CD4-positive, alpha-beta T cell treated with Interleukin-10 for 1 hour (primary cell): ENCODE results near the gene METAP1D.
"Not testable (repeated sequence)": the region's sequence is repeated elsewhere in the genome, so short reads cannot be mapped to it uniquely, and the experiment has no call there.

ENCODE experiments used
- DNase-seq: peaks from one replicate; pipeline ENCODE4 v3.0.0-alpha.2; 2020

The METAP1D gene

GRCh38 chr2:172105471-172106107 is 105.8 kb downstream of the METAP1D start:
- no peak for DNase-seq

- peak; percentile 52 for DNase-seq
Measured at GRCh38 chr2:172106108-172106961, 106.6 kb downstream of the METAP1D start.

- DNase-seq, result no peak
Measured at GRCh38 chr2:172107690-172108586, 108.2 kb downstream of the METAP1D start.

DNA sequence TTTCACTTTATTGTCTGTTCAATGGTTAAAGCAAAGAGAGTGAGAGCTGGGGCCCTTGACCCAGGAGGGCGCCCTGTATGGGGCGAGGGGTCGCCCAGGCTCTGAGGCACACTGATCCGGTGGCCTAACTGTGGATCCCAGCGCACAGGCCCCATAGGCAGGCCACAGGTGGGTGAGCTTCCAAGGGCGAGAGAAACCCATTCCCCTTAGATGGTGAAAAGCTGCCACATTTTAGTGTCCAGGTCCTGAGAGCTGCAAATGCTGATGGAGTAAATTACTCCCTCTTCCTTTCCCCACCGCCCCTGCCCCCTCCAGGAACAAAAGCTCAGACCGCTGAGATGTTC is 108.8 kb downstream of the METAP1D start:
- DNase-seq, result no peak

DNA sequence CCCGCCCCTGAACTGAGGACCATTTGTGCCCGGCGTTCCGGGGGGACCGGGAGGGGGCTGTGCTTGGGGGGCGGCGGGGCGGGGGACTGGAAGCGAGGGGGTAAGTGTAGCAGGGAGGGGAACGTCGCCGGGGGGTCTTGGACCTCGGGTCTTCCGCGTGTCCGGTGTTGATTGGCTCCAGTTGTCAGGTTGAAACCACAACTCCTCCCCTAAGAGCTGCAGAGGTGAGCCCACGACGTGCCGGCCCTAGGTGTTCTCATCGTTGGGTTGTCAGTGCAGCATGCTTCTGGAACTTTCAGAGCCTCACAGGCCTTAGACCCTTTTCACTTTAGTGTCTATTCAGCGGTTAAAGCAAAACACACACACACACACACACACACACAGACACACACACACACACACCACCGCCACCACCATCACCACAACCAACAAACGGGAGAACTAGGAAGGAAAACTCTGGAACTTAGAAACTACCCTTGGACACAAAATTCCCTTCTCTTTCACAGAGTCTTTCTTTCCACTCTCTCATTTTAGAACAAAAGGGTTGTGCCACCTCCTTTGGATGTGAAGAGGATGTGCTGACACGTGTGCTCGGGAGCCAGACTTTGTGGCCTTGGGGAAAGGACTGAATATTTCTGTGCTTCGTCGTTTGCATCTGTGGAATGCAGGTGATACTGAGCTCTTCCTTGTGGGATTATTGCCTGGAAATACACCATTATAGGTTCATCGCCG is 109.7 kb downstream of the METAP1D start:
- DNase-seq, result no peak

GRCh38 chr2:172109988-172110811 is 110.4 kb downstream of the METAP1D start:
- DNase-seq, result no peak

DNA sequence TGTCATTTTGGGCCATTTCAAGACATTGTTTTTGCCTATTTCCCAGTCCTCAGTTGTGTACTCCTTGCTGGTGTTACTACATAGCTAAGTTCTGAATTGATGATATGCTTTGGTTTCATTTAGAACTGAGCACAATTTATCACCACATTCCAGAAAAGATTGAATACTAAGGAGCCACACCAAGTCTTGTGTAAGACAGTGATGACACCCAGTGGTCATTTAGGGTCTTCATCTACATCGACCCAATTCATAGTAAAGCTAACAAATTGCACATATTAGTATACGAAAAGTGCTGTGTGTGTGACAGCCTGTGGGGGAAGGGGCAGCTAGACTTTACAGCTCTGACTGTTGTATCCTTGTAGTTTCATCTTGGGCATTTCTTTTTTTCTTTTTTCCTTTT is 113.9 kb downstream of the METAP1D start:
- peak; percentile 8 for DNase-seq

DNA sequence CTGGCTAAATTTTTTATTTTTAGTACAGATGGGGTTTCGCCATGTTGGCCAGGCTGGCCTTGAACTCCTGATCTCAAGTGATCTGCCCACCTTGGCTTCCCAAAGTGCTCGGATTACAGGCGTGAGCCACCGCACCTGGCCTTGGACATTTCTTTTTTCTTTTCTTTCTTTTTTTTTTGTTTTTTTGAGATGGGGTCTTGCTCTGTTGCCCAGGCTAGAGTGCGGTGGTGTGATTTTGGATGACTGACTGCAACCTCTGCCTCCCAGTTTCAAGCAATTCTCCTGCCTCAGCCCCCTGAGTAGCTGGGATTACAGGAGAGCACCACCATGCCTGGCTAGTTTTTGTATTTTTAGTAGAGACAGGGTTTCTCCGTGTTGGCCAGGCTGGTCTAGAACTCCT is 114.4 kb downstream of the METAP1D start:
- DNase-seq, result not testable (repeated sequence)

- DNase-seq, result no peak
Measured at GRCh38 chr2:172114579-172114978, 114.8 kb downstream of the METAP1D start.

- DNase-seq, result no peak
Measured at GRCh38 chr2:172116107-172116506, 116.4 kb downstream of the METAP1D start.

- no peak for DNase-seq
Measured at GRCh38 chr2:172119089-172119488, 119.3 kb downstream of the METAP1D start.

- no peak for DNase-seq
Measured at GRCh38 chr2:172120118-172120517, 120.4 kb downstream of the METAP1D start.

DNA sequence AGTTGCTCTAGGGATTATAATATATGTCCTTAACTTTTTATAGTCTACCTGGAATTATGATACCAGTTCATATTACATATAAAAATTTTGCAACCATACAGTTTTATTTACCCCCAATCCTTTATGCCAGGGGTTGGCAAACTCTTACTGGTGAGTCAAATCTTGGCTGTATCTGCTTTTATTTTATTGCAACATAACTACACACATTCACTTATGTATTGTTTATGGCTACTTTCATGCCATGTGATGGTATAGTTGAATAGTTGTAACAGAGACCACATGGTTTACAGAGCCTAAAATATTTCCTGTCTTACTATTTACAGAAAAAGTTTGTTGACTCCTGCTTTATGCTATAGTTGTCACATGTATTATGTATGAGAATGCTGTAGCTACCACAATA is 128.7 kb downstream of the METAP1D start:
- DNase-seq, result no peak

GRCh38 chr2:172129404-172129803 is 129.7 kb downstream of the METAP1D start:
- DNase-seq, result no peak
